Liver (tissue), 3 donors: ENCODE data around the gene ADORA3.

Experiments
- EGR1 ChIP-seq, 2 donors: IDR thresholded peaks; 2 replicates each; pipeline ENCODE4 v1.6.1; 2016 to 2018; ENCODE audit warnings: antibody characterized with exemption in 2 of 2, low read depth in 2 of 2
- GABPA ChIP-seq, 2 donors: IDR thresholded peaks in 1 of 2; conservative IDR thresholded peaks in 1 of 2; 2 replicates each; pipeline ENCODE4 v1.6.1; 2016; ENCODE audit warnings: antibody characterized with exemption in 2 of 2, mild to moderate bottlenecking in 1 of 2, moderate library complexity in 1 of 2
- JUND ChIP-seq, 2 donors: IDR thresholded peaks; 2 replicates each; pipeline ENCODE4 v1.6.1; 2016; ENCODE audit warnings: antibody characterized with exemption in 2 of 2
- YY1 ChIP-seq: IDR thresholded peaks from 2 replicates; pipeline ENCODE4 v1.6.1; 2016; ENCODE audit warnings: antibody characterized with exemption, mild to moderate bottlenecking
- TF ChIP-seq, protein P1 (sequence below): fragments of 150-350 bp; IDR thresholded peaks from 2 replicates; pipeline ENCODE4 v1.5.1; 2017; ENCODE audit warnings: improper control_type of control experiment, low read depth, low read length; ENCODE audit not compliant: missing input control
- TF ChIP-seq, protein P2 (sequence below): IDR thresholded peaks from 2 replicates; pipeline ENCODE4 v1.6.1; 2016; ENCODE audit warnings: antibody characterized with exemption
- donor health status: healthy.
- donor health status: healthy.

DNA sequence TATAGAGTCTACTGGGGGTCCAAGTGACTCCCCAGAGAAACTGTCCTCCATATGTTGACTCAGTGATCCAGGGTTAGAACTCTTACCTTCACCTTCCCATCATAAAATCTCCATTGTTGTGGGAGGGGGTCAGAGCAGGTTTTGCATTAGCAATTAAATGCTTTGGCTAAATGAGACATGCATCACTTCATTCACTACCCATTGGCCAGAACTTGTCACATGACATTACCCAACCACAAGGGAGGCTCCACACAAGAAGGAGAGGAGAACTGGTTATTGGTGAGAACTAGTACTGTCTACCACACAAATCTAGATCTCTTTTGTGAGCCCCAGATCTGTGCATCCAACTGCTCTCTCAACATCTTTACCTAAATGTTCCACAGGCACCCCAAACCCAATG is 33.9 kb downstream of the ADORA3 start:
- TF ChIP-seq YY1 (no peak), JUND (IDR thresholded peaks at IDR 0.05) (no peak), GABPA (IDR thresholded peaks at IDR 0.05 in 1 of 2, conservative IDR thresholded peaks at IDR 0.05 in 1 of 2) (no peak), EGR1 (IDR thresholded peaks at IDR 0.05; ENCODE audit: low read depth in 2 of 2) (no peak)
- TF ChIP-seq, protein P1, sequence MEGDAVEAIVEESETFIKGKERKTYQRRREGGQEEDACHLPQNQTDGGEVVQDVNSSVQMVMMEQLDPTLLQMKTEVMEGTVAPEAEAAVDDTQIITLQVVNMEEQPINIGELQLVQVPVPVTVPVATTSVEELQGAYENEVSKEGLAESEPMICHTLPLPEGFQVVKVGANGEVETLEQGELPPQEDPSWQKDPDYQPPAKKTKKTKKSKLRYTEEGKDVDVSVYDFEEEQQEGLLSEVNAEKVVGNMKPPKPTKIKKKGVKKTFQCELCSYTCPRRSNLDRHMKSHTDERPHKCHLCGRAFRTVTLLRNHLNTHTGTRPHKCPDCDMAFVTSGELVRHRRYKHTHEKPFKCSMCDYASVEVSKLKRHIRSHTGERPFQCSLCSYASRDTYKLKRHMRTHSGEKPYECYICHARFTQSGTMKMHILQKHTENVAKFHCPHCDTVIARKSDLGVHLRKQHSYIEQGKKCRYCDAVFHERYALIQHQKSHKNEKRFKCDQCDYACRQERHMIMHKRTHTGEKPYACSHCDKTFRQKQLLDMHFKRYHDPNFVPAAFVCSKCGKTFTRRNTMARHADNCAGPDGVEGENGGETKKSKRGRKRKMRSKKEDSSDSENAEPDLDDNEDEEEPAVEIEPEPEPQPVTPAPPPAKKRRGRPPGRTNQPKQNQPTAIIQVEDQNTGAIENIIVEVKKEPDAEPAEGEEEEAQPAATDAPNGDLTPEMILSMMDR = no peak
- TF ChIP-seq, protein P2, sequence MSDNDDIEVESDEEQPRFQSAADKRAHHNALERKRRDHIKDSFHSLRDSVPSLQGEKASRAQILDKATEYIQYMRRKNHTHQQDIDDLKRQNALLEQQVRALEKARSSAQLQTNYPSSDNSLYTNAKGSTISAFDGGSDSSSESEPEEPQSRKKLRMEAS = no peak
